HUDEP-2 (cell line): ENCODE measurements around the gene SEMA3F.
A peak's percentile ranks its signal among the peaks of the same experiment; 100 is the strongest.
"Not testable (repeated sequence)": the region's sequence is repeated elsewhere in the genome, so short reads cannot be mapped to it uniquely, and the experiment has no call there.

ENCODE experiments used
- DNase-seq, 76 experiments: peaks; one replicate each; lab custom pipeline; 2025; ENCODE audit not compliant: unreplicated experiment in 76 of 76; lab: John Stamatoyannopoulos, UW

The SEMA3F gene

DNA sequence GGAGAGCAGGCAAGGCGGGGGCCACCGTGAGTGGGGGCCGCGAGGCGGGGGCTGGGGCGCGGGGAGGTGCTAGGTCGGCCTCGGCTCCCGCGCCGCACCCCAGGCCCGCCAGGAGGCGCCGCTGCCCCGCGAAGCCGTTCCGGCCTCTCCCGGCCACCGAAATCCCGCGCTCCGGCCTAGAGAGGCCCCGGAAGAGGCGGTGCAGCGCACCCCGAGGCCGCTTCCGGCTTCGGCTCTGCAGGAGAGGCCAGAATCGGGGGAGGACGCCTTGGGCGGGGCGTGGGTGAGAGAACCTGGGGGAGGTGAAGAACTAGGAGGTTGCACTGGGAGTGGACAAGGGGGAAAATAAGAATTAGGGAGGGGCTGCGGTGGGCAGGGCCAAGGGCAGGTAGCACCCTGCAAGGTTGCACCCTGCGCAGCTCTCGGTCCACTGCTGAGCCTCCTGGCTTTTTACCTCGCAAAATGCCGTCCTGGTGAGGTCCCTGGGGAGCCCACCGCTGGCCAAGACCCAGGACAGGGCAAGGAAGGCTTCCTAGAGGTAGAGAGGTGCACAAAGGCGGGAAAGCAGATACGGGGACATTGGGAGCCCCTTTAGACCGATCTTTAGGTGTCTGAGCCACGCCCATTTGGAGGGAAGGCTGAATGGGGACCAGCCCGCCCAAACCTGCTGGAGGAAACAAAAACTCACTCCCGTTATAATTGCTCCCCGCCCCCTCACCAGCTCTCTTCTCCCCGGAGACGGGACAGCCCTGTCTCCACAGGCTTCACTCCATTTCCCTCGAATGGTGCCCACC lies 72.5 kb downstream of the SEMA3F start:
- DNase-seq, result peak in 74 of 76 experiments; percentile 35 to 95 (median 86)

DNA sequence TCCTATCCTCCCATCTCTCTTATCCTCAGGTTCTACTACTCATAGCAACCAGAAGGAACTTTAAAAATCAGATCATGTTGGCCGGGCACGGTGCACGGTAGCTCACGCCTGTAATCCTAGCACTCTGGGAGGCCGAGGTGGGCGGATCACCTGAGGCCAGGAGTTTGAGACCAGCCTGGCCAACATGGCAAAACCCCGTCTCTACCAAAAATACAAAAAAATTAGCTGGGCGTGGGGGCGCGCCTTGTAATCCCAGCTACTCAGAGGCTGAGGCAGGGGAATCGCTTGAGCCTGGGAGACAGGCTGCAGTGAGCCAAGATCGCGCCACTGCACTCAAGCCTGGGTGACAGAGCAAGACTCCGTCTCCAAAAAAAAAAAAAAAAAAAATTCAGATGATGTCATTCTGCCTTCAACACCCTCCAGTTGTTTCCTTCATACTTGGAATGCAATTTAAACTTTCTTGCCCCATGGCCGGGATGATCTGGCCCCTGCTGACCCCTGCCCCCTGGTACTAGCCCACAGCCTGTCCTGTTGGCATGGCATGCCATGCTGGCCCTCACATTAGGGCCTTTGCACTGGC lies 73.2 kb downstream of the SEMA3F start:
- not testable (repeated sequence) for DNase-seq

DNA sequence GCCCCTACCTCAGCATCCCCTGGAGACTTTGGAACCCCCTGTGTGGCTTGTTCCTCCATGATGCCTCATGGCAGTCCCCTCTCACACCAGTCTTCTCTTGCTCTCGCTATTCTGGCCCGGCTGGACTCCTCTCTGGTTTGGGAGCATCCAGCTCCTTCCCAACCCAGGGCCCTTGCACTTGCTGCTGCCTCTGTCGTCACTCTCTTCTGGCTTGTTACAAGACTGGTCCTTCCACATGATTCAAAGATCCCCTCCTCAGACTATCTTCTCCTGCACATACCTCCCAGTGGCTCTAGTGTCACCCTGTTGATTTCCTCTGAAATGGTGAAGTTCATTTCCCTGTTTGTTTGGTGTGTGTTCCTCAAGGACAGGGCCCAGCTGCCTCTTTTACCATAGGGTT lies 74.4 kb downstream of the SEMA3F start:
- DNase-seq, result no peak

DNA sequence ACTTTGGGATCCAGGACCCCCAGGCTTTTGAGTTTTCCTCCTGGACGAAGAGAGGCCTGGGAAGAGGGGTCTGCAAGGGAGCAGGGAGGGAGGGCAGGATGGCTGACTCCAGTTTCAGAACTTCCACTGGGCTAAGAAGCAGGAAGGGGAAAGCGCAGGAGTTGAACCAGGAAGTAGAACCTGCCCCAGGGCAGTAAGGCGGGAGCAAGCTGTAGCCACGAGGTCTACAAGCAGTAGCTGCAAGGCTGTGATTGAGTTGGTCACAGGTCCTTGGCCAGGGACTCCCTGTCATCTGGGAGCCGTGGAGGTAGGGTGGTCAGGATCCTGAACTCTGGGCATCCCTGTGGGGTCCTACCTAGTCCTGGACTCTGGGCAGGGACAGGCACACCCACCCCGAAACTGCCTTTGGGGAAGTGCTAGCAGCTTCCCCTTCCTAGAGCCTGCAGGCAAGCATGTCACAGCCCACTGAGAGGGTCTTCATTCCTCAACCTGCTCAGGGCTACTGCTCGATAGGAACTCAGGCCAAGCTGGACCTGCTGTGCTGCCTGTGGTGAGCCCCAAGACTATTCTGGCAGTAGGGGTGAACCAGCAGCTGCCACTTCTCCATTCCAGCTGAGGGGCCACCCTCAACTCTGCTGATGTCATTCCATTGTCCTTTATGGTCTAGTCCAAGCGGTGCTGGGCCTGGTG lies 75.1 kb downstream of the SEMA3F start:
- no peak for DNase-seq

DNA sequence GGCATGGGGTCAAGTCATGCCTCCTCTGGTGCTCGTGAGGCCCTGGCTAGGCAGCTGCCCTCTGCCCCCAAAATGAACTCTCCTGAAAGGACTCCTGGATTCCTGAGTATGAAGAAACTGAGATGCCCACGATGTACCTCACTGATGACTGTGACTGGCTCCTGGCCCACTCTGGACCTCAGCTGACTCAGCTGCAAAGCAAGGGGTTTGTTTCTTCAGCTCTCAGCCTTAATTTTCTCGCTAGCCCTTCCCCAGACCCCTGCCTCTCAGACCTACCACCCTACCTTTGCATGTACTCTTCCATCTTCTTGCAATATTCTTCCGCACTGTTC lies 75.6 kb downstream of the SEMA3F start:
- no peak for DNase-seq

DNA sequence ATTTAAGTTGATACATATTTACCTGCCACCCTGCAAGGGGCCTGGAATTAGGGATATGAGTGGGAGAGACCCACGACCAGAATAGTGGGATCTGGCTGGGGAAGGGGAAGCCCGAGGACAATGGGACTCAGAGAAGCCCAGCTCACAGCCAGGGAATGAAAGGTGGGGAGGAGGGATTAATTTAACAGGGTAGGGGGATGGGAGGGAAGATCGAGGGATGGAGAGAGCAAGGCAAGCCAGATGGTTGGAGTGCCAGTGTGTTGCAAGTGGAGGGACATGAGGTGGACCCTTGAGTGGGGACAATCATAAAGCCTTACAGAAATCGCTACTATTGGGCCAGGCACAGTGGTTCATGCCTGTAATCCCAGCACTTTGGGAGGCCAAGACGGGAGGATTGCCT lies 76.5 kb downstream of the SEMA3F start:
- DNase-seq, result no peak

DNA sequence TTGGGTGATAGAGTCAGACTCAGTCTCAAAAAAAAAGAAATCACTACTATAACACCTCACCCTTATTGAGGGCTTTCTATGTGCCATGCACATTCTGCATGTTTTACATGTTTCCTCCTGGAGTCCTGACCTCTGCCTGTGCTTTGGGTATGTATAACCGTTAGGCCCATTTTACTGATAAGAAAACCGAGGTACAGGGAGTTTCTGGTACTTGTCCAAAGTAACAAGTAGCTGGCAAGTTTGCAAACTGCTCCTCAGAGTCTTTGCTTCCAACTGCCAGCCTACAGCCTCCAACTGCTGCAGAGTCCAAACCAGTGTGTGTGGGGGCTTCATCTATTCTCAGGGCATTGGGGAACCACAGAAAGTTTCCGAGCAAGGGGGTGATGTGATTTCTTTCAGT lies 77.2 kb downstream of the SEMA3F start:
- peak in 19 of 76 experiments; percentile 2 to 66 (median 23) for DNase-seq

DNA sequence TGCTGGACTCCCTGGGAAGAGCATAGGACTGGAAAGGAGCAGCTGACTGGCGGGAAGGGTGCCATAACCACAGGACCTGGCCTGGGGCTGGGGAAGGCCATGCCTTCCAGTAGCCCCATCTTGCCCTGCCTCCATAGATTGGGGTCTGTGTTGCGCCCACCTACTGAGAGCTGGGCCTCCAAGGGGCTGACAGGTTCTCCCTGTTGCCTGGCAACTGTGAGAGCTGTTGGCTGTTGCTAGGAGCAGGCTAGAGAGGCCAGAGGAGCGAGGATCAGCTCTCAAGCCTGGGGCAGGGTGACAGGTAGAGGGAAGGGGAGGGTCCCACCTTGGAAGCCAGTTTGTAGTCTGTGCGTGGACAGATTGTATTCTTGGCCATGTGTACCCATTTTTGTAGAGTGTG lies 78.1 kb downstream of the SEMA3F start:
- no peak for DNase-seq

DNA sequence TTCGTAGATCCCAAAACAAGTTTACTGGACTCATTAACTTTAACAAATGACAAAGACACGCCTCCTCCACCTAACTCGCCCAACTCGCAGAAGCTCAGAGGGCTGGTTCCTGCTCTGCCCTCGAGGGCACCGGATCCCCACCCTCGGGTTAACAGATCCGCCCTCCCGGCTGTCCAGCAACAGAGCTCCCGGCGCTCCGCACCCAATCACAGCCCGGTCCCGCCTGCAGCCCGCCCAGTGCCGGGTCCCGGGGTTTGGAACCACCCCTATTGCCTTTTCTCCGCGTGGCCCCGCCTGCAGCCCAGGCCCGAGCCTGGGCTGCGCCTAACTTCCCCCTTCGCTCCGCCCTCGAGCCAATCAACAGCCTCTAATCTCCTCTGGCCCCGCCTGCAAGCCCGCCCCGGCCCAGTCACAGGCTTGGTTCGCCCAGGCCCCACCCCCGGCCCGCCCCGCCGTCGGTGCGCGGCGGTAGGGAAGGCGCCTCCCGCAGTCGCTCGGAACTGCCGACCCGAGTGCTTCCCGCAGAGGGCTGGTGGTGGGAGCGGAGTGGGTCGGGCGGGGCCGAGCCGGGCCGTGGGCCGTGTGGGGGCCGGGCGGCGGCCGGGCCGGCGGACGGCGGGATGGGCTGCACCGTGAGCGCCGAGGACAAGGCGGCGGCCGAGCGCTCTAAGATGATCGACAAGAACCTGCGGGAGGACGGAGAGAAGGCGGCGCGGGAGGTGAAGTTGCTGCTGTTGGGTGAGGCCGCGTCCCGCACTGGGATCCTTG lies 80.8 kb downstream of the SEMA3F start, which contains the start of gene GNAI2:
TSS of gene GNAI2 (plus strand) at position 489 of the 768 bp plus-strand sequence. CDS start at position 621, 132 bp downstream.
- peak in 75 of 76 experiments; percentile 69 to 99 (median 98) for DNase-seq

DNA sequence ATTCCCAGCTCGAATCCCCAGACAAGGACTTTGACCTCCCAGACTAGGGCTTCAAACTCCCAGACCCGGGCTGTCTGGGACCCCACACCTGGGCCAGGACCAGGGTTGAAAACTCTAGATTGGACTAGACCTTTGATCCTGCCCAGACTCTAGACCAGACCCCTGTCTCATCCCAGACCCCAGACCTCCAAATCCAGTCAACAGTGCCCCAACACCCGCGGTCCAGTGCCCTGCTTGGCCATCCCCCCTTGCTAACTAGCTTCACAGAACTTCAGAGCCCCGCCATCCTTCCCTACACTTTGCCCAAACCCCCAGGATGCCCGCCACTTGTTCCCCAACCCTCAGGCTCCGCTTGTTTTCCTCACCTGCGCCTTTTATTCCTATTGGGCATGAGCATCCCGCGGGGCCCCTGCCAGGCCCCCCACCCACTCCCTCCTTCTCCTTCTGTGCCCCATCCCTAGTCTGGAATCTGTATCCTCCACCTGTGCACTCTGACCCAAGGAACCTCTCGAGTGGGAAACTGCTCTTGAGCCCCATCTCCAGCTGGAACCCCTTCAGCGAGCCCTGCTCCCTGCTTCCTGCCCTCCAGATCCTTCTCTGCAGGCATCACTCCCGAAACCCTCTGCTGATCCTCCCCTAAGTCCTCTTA lies 81.5 kb downstream of the SEMA3F start:
- DNase-seq, result no peak

DNA sequence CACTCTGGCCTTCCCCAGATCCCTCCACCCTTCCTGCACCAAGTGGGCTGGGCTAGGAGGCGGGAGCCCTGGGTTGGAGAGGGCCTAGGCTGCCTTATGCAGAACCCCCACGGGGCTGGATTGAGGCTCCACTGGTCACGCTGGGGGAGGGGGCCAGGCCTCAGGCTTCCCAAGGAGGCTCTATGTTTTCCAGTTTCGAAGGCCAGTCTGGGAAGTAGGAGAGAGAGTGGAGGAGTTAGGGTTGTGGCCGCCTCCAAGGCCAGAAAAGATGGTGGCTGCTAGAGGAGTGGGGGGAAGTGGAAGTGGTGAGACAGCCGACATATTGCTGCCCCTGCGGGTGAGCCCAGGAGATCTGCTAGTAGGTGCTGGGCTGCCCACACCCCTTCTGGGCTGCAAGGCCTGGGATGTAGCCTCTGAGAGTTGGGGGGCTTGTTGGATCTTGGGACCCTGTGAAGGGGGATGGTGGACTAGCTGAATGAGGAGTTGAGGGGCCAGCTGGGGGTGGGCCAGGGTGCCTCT lies 82.1 kb downstream of the SEMA3F start:
- peak in 3 of 76 experiments; percentile 9 to 19 (median 10) for DNase-seq

DNA sequence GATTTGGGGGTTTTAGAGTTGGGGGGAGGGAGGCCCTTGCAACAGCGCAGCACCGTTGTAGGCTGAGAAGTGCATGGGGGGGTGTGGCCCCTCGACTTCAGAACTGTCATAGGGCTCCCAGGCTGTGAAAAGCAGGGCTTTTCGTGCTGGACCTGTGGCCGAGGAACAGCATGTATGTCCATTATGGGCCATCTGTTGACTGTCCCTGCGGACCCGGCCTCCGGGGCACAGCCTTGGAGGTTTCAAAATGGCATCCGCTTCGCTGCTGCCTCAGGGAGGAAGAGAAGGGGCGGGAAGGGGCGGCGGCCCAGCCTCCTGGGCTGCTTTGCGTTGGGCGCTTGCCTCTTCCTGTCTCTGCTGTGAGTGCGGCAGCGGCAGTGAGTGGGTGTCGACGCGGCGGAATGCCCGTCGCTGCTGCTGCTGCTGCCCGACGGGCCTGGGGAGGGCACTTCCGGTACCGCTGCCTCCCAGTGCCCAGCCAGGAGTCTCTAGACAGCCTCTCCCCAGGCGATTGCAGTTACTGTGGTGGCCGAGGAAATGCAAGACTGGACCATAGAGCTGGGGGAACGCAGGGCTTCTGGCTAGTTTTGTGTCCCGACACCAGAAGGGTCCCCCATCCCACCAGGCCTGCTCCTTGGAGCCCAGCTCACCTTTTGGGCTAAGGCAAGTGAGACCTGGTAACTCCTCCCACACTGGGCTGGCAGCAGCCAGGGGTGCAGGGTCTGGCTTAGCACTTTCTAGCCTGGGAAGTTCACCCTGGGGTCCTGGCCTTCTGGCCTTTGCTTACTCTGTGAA lies 82.8 kb downstream of the SEMA3F start:
- peak in 73 of 76 experiments; percentile 15 to 84 (median 70) for DNase-seq

DNA sequence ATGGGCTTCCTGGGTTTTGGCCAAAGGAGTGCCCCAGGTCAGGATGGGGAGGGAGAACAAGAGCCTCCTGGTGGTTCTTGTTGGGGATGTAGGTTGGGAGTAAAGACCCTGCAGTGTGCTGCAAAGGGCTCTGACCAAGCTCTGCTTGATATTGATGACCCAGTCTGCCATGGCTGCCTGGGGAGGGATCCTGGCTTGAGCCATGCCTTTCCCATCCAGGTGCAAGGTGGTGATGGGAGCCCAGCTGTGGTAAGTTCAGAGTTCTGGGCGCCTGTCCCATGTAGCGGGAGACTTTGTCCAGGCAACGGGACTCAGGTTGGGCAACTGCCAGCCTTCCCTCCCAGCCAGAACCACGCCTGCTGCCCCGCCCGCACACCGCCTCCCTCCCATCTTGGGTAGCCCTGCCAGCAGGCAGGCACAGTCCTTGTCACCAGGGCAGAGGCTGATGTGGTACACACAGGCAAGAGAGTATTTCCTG lies 83.5 kb downstream of the SEMA3F start:
- DNase-seq, result peak in 72 of 76 experiments; percentile 10 to 88 (median 71)
